ENCODE measurements around the gene KCNMA1.

DNA sequence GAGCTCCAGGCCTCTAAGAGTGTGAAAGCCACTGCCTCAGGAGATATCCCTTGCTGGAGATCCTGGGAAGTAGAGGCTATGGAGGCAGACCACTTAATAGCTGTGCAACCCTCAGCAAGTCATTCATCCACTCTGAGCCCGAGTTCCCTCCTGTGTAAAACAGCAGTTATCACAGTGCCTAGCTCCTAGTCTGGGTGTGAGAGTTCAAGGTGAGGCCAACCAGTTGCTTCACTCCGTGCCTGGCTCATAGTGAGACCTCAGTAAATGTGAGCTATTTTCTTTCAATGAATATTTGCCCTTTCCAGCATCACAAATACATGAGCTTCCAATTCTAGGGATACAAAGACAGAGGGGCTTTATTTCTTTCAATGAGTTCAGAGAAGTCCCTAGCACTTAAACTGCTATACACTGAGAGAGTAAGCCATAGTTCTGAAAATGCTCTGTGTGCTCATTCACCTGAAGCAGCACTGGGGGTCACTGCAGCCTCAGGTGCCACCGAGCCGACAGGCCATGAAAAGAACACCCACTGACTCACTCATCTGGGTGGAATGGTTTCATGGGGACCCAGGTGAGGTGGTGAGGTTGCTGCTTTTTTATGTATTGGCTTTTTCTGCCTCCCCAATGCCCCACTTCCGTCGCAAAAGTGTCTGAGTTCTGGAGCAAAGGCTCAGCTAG, 259.8 kb downstream of the KCNMA1 start:
- TF ChIP-seq, protein P1, sequence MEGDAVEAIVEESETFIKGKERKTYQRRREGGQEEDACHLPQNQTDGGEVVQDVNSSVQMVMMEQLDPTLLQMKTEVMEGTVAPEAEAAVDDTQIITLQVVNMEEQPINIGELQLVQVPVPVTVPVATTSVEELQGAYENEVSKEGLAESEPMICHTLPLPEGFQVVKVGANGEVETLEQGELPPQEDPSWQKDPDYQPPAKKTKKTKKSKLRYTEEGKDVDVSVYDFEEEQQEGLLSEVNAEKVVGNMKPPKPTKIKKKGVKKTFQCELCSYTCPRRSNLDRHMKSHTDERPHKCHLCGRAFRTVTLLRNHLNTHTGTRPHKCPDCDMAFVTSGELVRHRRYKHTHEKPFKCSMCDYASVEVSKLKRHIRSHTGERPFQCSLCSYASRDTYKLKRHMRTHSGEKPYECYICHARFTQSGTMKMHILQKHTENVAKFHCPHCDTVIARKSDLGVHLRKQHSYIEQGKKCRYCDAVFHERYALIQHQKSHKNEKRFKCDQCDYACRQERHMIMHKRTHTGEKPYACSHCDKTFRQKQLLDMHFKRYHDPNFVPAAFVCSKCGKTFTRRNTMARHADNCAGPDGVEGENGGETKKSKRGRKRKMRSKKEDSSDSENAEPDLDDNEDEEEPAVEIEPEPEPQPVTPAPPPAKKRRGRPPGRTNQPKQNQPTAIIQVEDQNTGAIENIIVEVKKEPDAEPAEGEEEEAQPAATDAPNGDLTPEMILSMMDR (IDR thresholded peaks at IDR 0.05), result no peak
- TF ChIP-seq EZH2phosphoT487 (IDR thresholded peaks at IDR 0.05; ENCODE audit: borderline replicate concordance, low read depth) (no peak), POLR2AphosphoS5 (IDR thresholded peaks at IDR 0.05; ENCODE audit: low read depth, low read length) (no peak)

All from SK-N-SH (cell line).